GM18861 (cell line): Measurements from ENCODE around the gene PTPRCAP.

Experiments
- ATAC-seq: cut with Tn5 transposase; IDR thresholded peaks from one replicate; pipeline ENCODE4 v1.9.1; 2021; ENCODE audit not compliant: unreplicated experiment

PTPRCAP gene

GRCh38 chr11:67441731-67442351, 4.4 kb upstream of the PTPRCAP start:
- ATAC-seq = no peak

GRCh38 chr11:67441098-67441563, 3.6 kb upstream of the PTPRCAP start:
- no peak for ATAC-seq

GRCh38 chr11:67440229-67441097, 3.0 kb upstream of the PTPRCAP start:
- ATAC-seq = no peak

- no peak for ATAC-seq
Measured at GRCh38 chr11:67439321-67440228, 2.1 kb upstream of the PTPRCAP start.

GRCh38 chr11:67438158-67438902, 848 bp upstream of the PTPRCAP start:
- ATAC-seq = no peak

GRCh38 chr11:67437809-67438157, 301 bp upstream of the PTPRCAP start:
- ATAC-seq = no peak

- ATAC-seq = no peak
Measured at GRCh38 chr11:67436459-67437081, 912 bp downstream of the PTPRCAP start.

- no peak for ATAC-seq
Measured at GRCh38 chr11:67435727-67436458, 1.6 kb downstream of the PTPRCAP start.

GRCh38 chr11:67435031-67435726, 2.3 kb downstream of the PTPRCAP start:
- no peak for ATAC-seq

GRCh38 chr11:67434395-67434881, 3.0 kb downstream of the PTPRCAP start:
- ATAC-seq = no peak

GRCh38 chr11:67433536-67434394, 3.7 kb downstream of the PTPRCAP start:
- ATAC-seq = no peak

- no peak for ATAC-seq
Measured at GRCh38 chr11:67432655-67433349, 4.7 kb downstream of the PTPRCAP start.

GRCh38 chr11:67431346-67432249, 5.9 kb downstream of the PTPRCAP start:
- ATAC-seq = no peak

GRCh38 chr11:67429722-67430121, 7.8 kb downstream of the PTPRCAP start:
- ATAC-seq = no peak

- no peak for ATAC-seq
Measured at GRCh38 chr11:67429038-67429668, 8.3 kb downstream of the PTPRCAP start.
